ENCODE data around the gene REN. TPM values are rescaled to one million over a fixed set of nuclear protein-coding genes. Genes with fewer than 3 reads are reported as not detected.

Gene REN
- total RNA-seq, 4 donors from 2014 or later: 0.38 to 0.99 TPM; not detected in 2

DNA sequence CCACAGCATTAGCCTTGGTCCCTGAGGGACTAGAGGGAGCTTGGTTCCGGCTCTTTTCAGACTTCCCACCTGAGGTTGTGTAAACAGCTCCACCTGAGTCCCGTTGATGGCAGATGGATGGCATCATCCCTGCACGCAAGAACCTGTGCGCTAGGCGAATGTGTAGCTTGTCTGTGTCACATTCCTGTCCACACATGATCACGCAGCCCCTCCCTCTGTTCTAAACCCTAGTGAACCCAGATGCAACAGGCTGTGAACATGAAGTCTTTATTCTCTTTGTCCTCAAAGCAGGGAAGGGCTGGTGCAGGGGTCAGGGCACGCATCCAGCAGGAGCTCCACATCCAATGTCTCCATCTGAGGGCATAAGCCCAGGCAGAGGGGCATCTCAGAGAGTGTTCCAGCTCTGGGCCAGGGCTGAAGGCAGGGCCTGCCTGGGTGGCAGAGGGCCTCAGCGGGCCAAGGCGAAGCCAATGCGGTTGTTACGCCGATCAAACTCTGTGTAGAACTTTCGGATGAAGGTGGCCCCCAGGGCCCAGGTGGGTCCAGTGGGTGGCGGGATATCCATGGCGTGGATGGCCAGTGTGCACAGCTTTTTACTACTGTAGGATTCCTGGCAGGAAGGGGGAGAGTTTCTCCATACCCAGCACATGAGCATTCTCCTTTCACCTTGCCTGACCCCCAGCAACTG is 11.4 kb downstream of the REN start:
- Histone ChIP-seq H3K9me3 (no peaks in the 10 kb centered on the region), H3K36me3 (no peaks in the 10 kb centered on the region), H3K27me3 (no peaks in the 10 kb centered on the region), H3K4me1 (peaks cover 11 to 71% (median 20%) of the 10 kb centered on the region in 3 donors), H3K27ac (peak overlapping the region in 3 of 4 donors; percentile 62 to 84 (median 65)), H3K4me3 (no peak overlapping the region)
- 60 to 62% methylated on average over 9 of the region's 15 CpGs for WGBS, 2 donors
- no peak for TF ChIP-seq POLR2A (IDR thresholded peaks at IDR 0.05)
- TF ChIP-seq, protein P1, sequence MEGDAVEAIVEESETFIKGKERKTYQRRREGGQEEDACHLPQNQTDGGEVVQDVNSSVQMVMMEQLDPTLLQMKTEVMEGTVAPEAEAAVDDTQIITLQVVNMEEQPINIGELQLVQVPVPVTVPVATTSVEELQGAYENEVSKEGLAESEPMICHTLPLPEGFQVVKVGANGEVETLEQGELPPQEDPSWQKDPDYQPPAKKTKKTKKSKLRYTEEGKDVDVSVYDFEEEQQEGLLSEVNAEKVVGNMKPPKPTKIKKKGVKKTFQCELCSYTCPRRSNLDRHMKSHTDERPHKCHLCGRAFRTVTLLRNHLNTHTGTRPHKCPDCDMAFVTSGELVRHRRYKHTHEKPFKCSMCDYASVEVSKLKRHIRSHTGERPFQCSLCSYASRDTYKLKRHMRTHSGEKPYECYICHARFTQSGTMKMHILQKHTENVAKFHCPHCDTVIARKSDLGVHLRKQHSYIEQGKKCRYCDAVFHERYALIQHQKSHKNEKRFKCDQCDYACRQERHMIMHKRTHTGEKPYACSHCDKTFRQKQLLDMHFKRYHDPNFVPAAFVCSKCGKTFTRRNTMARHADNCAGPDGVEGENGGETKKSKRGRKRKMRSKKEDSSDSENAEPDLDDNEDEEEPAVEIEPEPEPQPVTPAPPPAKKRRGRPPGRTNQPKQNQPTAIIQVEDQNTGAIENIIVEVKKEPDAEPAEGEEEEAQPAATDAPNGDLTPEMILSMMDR (IDR thresholded peaks at IDR 0.05): no peak
- intact Hi-C loops (cut with DNase I): no loop called here
- no peak for DNase-seq

DNA sequence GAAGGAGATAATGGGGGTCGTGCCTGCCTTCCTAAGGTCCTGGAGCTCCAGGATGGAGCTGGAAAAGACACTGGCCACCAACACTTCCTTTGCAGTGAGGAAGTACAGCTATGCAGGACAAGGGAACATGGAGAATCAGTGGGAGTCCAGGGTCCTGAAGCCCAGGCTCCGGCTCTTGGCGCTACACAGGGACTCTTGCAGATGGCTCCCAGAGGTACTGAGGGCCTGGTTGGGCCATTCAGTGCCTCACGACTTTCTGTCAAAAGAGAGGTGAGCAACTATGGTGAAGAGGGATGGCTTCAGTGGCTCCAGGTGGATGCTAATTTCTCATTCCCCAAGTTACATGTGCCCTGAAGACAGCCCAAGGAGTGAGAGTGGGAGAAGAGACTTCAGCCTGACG is 12.5 kb downstream of the REN start:
- Histone ChIP-seq H3K9me3 (no peaks in the 10 kb centered on the region), H3K27ac (peak overlapping the region in 3 of 4 donors; percentile 56 to 84 (median 59)), H3K4me3 (no peak overlapping the region), H3K27me3 (no peaks in the 10 kb centered on the region), H3K36me3 (no peaks in the 10 kb centered on the region), H3K4me1 (peaks cover 11 to 76% (median 26%) of the 10 kb centered on the region in 3 donors)
- DNase-seq: no peak
- intact Hi-C loops (cut with DNase I): no loop called here
- no peak for TF ChIP-seq POLR2A (IDR thresholded peaks at IDR 0.05)
- WGBS, 2 donors: 93 to 94% methylated on average over 2 to 5 of the region's 5 CpGs

DNA sequence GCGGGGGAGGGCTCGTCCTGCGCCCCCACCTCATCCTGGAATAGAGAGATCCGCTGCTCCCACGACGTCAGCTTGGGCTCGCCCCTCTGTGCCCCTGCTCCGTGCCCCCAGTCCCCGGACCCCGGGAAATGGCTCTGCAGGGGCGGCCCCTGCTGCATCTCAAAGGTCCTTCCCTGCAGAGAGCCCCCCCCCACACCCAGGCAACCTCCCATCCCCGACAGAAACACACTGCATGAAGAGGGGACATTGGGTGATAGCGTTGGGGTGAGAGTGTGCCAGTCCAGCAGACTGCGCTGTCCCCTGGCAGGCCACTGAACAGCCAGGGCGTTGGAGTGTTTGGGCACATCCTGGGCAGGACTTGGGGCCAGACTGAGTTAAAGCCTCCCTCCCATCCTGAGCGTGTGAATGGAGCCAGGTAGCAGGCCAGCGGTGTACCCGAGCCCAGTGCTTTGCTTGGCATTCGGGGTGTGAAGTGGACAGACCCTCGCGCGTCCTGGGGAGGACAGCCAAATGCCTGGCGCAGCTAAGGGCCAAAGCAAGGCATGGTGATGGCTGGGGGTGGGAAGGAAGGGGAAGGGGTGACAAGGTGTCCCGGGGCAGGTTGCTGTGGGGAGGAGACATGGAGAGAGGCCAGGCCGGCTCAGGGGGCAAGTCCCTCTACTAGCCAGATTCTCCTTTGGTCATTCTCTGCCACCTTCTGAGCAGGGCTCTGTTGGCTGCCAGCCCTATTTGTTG is 13.7 kb downstream of the REN start:
- Histone ChIP-seq H3K27ac (peak overlapping the region; percentile 78 to 86 (median 84)), H3K4me3 (peak overlapping the region; percentile 47 to 77 (median 68)), H3K27me3 (no peaks in the 10 kb centered on the region), H3K9me3 (no peaks in the 10 kb centered on the region), H3K4me1 (peaks cover 11 to 73% (median 26%) of the 10 kb centered on the region in 3 donors), H3K36me3 (no peaks in the 10 kb centered on the region)
- intact Hi-C loops (cut with DNase I): no loop called here
- no peak for TF ChIP-seq POLR2A (IDR thresholded peaks at IDR 0.05)
- DNase-seq: no peak
- 27 to 52% methylated on average over 3 to 11 of the region's 25 CpGs for WGBS, 2 donors

DNA sequence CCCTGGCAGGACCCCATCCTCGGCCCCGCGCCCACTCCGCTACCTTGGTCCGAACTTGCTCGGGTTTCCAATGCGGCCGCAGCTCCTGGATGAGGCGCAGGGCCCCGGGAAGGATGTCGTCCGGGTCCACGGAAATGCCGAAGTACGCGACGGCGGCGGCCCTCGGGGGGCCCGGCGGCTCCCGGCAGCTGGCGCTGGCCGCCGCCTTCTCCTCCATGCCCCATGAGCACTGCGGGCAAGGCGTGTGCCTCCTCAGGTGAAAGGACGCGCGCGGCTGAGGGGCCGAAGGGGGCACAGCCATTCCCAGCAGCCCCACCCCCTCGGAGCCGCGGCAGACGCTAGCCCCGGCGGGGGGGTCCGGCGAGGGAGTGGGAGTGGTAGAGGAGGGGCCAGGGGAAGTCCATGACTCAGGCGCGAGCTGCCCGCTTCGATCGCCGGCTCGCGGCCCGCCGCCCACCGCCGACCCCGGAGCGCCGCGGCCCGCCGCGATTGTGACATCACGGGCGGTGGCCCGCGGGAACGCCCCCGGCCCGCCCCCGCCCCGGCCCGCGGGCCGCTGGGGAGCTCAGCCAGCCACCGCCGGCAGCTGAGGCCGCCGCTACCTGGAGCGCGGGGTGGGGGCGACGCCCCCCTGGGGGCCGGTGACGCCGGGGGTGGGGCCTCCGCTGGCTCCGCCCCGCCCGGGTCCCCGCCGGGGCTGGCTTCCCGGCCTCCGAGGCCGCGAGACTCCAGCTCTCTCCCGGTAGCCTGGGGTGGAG is 14.4 kb downstream of the REN start, which contains the start of gene ETNK2:
TSS of gene ETNK2 (minus strand) at position 493 of the 758 bp plus-strand sequence. CDS start at position 301, 192 bp downstream.
- WGBS, 2 donors: 0% methylated on average over 1 of the region's 94 CpGs; no CpG with 5 or more reads in 1 of the 2 donors
- no peaks in the 10 kb centered on the region for H3K9me3 ChIP-seq
- intact Hi-C loops (cut with DNase I): no loop called here
- H3K4me1 ChIP-seq: peaks cover 11 to 73% (median 26%) of the 10 kb centered on the region in 3 donors
- TF ChIP-seq, protein P1 (IDR thresholded peaks at IDR 0.05): no peak
- TF ChIP-seq POLR2A (IDR thresholded peaks at IDR 0.05): no peak
- no peaks in the 10 kb centered on the region for H3K27me3 ChIP-seq
- peaks cover 0 to 1% (median 0%) of the 10 kb centered on the region in 3 donors for H3K36me3 ChIP-seq
- peak within 1 kb of the TSS; percentile 78 to 86 (median 84) for H3K27ac ChIP-seq
- H3K4me3 ChIP-seq: peak within 1 kb of the TSS; percentile 47 to 77 (median 68)
- DNase-seq: no peak

DNA sequence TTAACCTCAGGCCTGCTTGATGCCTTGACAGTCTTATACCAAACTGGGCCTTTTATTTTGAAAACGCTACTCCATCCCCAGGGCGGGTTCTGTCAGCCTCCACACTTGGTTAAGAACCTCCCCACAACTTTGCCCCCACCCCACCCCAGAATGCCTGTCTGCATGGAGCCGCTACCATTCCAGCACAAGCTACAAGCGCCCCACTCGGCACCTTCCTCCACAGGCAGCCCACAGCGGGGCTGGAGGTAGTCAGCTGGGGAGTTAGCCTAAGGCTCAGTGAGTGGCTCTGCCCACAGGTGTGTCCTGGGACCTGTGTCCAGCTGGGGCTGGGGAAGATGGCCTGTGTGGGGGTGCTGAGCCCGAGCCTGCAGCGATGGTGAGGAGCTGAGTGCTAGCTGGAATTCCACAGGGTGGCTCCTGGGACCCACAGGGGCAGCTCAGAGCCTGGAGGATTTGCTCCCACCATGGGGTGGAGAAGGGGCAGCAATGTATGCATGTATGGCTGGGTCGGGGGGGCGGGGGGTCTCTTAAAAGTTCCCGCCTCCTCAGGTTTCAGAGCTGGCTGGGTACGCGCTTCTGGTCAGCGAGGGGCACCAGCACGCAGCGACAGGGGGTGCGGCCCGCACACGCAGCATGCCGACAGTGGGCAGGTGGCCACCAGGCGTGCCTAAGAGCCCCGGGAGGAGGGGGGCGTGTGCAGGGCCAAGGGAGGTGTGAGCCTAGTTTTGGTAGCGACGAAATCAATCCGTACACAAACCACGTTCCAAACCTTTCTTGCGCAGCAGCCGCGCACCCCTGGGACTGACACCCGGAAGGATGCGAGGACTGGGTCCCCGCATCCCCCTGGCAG is 15.2 kb downstream of the REN start:
- no peaks in the 10 kb centered on the region for H3K27me3 ChIP-seq
- peaks cover 0 to 9% (median 0%) of the 10 kb centered on the region in 3 donors for H3K36me3 ChIP-seq
- WGBS, 2 donors: 58 to 62% methylated on average over 2 to 5 of the region's 33 CpGs
- intact Hi-C loops (cut with DNase I): no loop called here
- H3K4me1 ChIP-seq: peaks cover 11 to 72% (median 26%) of the 10 kb centered on the region in 3 donors
- H3K9me3 ChIP-seq: no peaks in the 10 kb centered on the region
- no peak for DNase-seq
- H3K4me3 ChIP-seq: peak overlapping the region; percentile 47 to 77 (median 68)
- TF ChIP-seq, protein P1 (IDR thresholded peaks at IDR 0.05): no peak
- no peak for TF ChIP-seq POLR2A (IDR thresholded peaks at IDR 0.05)
- peak overlapping the region; percentile 78 to 86 (median 84) for H3K27ac ChIP-seq
